ENCODE results near the gene DOCK7.

Gene DOCK7

GRCh38 chr1:62417351-62417999 is 270.7 kb downstream of the DOCK7 start:
- DNase-seq (ENCODE audit: low read depth in 2 of 2), result no peak

- DNase-seq (ENCODE audit: low read depth in 2 of 2), result no peak
Measured at GRCh38 chr1:62415687-62416086, 272.5 kb downstream of the DOCK7 start.

- no peak for DNase-seq (ENCODE audit: low read depth in 2 of 2)
Measured at GRCh38 chr1:62407398-62408009, 280.7 kb downstream of the DOCK7 start.

- DNase-seq (ENCODE audit: low read depth in 2 of 2), result no peak
Measured at GRCh38 chr1:62406576-62406975, 281.6 kb downstream of the DOCK7 start.

- DNase-seq (ENCODE audit: low read depth in 2 of 2), result no peak
Measured at GRCh38 chr1:62405247-62405646, 282.9 kb downstream of the DOCK7 start.

All from stimulated activated CD4-positive, alpha-beta T cell treated with anti-CD3 and anti-CD28 coated beads, Interleukin-1b, Interleukin-23, amount 100 ng/mL, for 1 hour (primary cell).